Pancreas (tissue), 10 donors: ENCODE measurements around the gene MIOX. TPM values are rescaled to one million over a fixed set of nuclear protein-coding genes. Genes with fewer than 3 reads are reported as not detected.

Experiments used
- ATAC-seq, 4 donors: fragments of 200-7000 bp; cut with Tn5 transposase; one replicate each; pipeline versions ENCODE4 v1.8.0 to v1.9.1; 2020; ENCODE audit warnings: mild to moderate bottlenecking in 4 of 4, moderate library complexity in 4 of 4
- DNase-seq, 6 donors: peaks; one replicate each; pipeline ENCODE4 v3.0.0-alpha.2; 2020
- FAIRE-seq: peaks from 2 replicates; lab custom pipeline; 2012; peaks lifted over from hg19 to GRCh38; lab: Jason Lieb, UNC
- H3K27ac ChIP-seq, 4 donors: fragments of 200-600 bp; sonication (generic); 1 replicate in 3 of 4; 2 replicates in 1 of 4; pipeline versions ENCODE4 v1.5.0 to v1.8.0; 2020
- H3K27me3 ChIP-seq, 4 donors: fragments of 200-600 bp; one replicate each; pipeline ENCODE4 v1.8.0; 2021
- H3K36me3 ChIP-seq, 3 donors: fragments of 200-600 bp; sonication (generic) in 1 of 3; one replicate each; pipeline versions ENCODE4 v1.5.0 to v1.8.0; 2020 to 2021
- H3K4me1 ChIP-seq, 3 donors: fragments of 200-600 bp; one replicate each; pipeline ENCODE4 v1.8.0; 2021
- H3K4me3 ChIP-seq, 4 donors: fragments of 200-600 bp; sonication (generic) in 2 of 4; one replicate each; pipeline versions ENCODE4 v1.5.0 to v1.8.0; 2020 to 2021
- H3K9me3 ChIP-seq, 4 donors: fragments of 200-600 bp; one replicate each; pipeline ENCODE4 v1.8.0; 2021
- CTCF ChIP-seq, 4 donors: fragments of 200-600 bp; sonication (generic) in 3 of 4; IDR thresholded peaks; one replicate each; pipeline versions ENCODE4 v1.5.0 to v1.8.0; 2021; ENCODE audit warnings: antibody characterized with exemption in 4 of 4
- whole genome bisulfite sequencing, 2 donors: extraction: QIAGEN DNeasy Blood & Tissue Kit; methylation state at CpG; one replicate each; pipeline ENCODE4 v1.1.7; 2013; 5-methylcytosine and 5-hydroxymethylcytosine counted together
- intact Hi-C, 3 donors: fragments of 100-400 bp; cut with DNase I; formaldehyde crosslinking; loops; one replicate each; pipeline versions ENCODE4 v1.11.1 to v1.14.2; 2022
- polyA plus RNA-seq, 2 donors: library from polyadenylated mRNA; stranded (reverse); fragments of 200-250 nt; gene quantifications; one replicate each; pipeline ENCODE4 v1.2.3, GENCODE V29; 2013
- total RNA-seq, 6 donors: library from RNA; stranded (reverse); fragmentation: NEBNext Ultra II Directional in 4 of 6; extraction: Animal tissue kit (Norgen Biotek cat#: 25700) in 4 of 6; gene quantifications; one replicate each; pipeline versions ENCODE4 v1.2.1 to v1.2.4, GENCODE V29; 2021 to 2023
- donor health status: healthy with polysubstance abuse.
- donor health status: DM: no; HTN: no; CAD: no; lungs with moderate emphysema.
- donor health status: DM: no; HTN: no; CAD: no.
- donor health status: control.
- donor health status: control.
- donor health status: Bipolar disorder and iron deficiency.
- donor health status: DM: yes; HTN: yes; CAD: no.
- donor health status: DM: no; HTN: no; CAD: no.
- donor health status: DM: no; HTN: no; CAD: no.
- donor health status: DM: yes; HTN: yes; CAD: no.

The MIOX gene
- total and polyA plus RNA-seq, 8 donors = 0.40 to 2.9 (median 0.54) TPM; not detected in 3

GRCh38 chr22:50459496-50460140 lies 27.0 kb upstream of the MIOX start:
- H3K27ac ChIP-seq = no peak overlapping the region
- WGBS, 2 donors = 93 to 95% methylated on average over 38 to 41 of the region's 41 CpGs
- DNase-seq = no peak
- H3K4me3 ChIP-seq = no peak overlapping the region
- H3K27me3 ChIP-seq = no peaks in the 10 kb centered on the region
- no peak for FAIRE-seq
- ATAC-seq = peak in 2 of 4 donors; percentile 3 to 7
- H3K9me3 ChIP-seq = no peaks in the 10 kb centered on the region
- no peaks in the 10 kb centered on the region for H3K4me1 ChIP-seq
- no peak for TF ChIP-seq CTCF (IDR thresholded peaks at IDR 0.05)
- intact Hi-C loops = loop anchor here in 1 of 3 donors (10.0 kb wide), 1 partner anchor 45 kb away; no protein-coding TSS in a partner anchor
- peaks cover 3 to 78% (median 64%) of the 10 kb centered on the region in 3 donors for H3K36me3 ChIP-seq

DNA sequence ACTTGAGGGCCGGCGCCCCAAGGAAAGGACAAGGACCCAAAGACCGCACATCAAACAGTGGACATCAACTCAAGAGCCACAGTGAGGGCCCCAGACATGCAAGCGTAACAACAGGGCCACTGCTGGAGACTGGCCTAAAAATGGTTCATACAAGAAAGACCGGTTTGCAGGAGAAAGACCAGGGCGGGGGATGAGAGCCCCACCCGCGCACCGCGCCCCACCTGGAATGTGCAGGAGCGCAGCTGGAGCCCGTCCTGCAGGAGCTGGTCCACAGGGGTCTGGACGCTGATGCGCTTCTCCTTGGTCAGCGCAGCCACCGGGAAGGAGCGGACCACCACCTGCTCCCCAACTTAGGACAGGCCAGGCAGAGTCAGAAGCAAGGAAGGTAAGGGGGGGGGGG lies 25.7 kb upstream of the MIOX start:
- H3K4me3 ChIP-seq = no peak overlapping the region
- TF ChIP-seq CTCF (IDR thresholded peaks at IDR 0.05) = no peak
- no peaks in the 10 kb centered on the region for H3K9me3 ChIP-seq
- intact Hi-C loops = loop anchor here in 1 of 3 donors (10.0 kb wide), 1 partner anchor 46 kb away; no protein-coding TSS in a partner anchor
- H3K36me3 ChIP-seq = peaks cover 8 to 77% (median 67%) of the 10 kb centered on the region in 3 donors
- ATAC-seq (no peak), DNase-seq (no peak), FAIRE-seq (no peak)
- no peaks in the 10 kb centered on the region for H3K4me1 ChIP-seq
- no peaks in the 10 kb centered on the region for H3K27me3 ChIP-seq
- 94 to 96% methylated on average over 17 of the region's 17 CpGs for WGBS, 2 donors
- H3K27ac ChIP-seq = no peak overlapping the region

- no peaks in the 10 kb centered on the region for H3K4me1 ChIP-seq
- no peak for ATAC-seq
- no peak for TF ChIP-seq CTCF (IDR thresholded peaks at IDR 0.05)
- H3K9me3 ChIP-seq = no peaks in the 10 kb centered on the region
- H3K27me3 ChIP-seq = no peaks in the 10 kb centered on the region
- WGBS, 2 donors = 95 to 96% methylated on average over 24 to 26 of the region's 26 CpGs
- DNase-seq = no peak
- H3K27ac ChIP-seq = no peak overlapping the region
- no peak overlapping the region for H3K4me3 ChIP-seq
- no peak for FAIRE-seq
- intact Hi-C loops = loop anchor here in 1 of 3 donors (10.0 kb wide), 1 partner anchor 47 kb away; no protein-coding TSS in a partner anchor
- H3K36me3 ChIP-seq = peaks cover 9 to 77% (median 70%) of the 10 kb centered on the region in 3 donors
Observed at GRCh38 chr22:50461536-50461935, 25.1 kb upstream of the MIOX start.

- H3K36me3 ChIP-seq = peaks cover 9 to 81% (median 72%) of the 10 kb centered on the region in 3 donors
- intact Hi-C loops = loop anchor here in 1 of 3 donors (10.0 kb wide), 1 partner anchor 47 kb away; no protein-coding TSS in a partner anchor
- WGBS, 2 donors = 94 to 95% methylated on average over 30 of the region's 30 CpGs
- ATAC-seq (no peak), FAIRE-seq (no peak), DNase-seq (no peak)
- H3K9me3 ChIP-seq = no peaks in the 10 kb centered on the region
- no peak overlapping the region for H3K4me3 ChIP-seq
- no peaks in the 10 kb centered on the region for H3K27me3 ChIP-seq
- TF ChIP-seq CTCF (IDR thresholded peaks at IDR 0.05) = no peak
- no peaks in the 10 kb centered on the region for H3K4me1 ChIP-seq
- no peak overlapping the region for H3K27ac ChIP-seq
Observed at GRCh38 chr22:50461979-50462540, 24.6 kb upstream of the MIOX start.
